Hindlimb muscle (tissue), 1 donor: ENCODE data around the gene CD58. TPM values are rescaled to one million over a fixed set of nuclear protein-coding genes. Genes with fewer than 3 reads are reported as not detected.

Experiments
- DNase-seq: peaks from one replicate; pipeline ENCODE4 v3.0.0-alpha.2; 2013
- polyA plus RNA-seq: library from polyadenylated mRNA; unstranded; fragments of 120-200 nt; gene quantifications from one replicate; pipeline ENCODE4 v1.2.1, GENCODE V29; 2013; ENCODE audit not compliant: insufficient read length

CD58 gene
- polyA plus RNA-seq, 1 donor, result 9.8 TPM

DNA sequence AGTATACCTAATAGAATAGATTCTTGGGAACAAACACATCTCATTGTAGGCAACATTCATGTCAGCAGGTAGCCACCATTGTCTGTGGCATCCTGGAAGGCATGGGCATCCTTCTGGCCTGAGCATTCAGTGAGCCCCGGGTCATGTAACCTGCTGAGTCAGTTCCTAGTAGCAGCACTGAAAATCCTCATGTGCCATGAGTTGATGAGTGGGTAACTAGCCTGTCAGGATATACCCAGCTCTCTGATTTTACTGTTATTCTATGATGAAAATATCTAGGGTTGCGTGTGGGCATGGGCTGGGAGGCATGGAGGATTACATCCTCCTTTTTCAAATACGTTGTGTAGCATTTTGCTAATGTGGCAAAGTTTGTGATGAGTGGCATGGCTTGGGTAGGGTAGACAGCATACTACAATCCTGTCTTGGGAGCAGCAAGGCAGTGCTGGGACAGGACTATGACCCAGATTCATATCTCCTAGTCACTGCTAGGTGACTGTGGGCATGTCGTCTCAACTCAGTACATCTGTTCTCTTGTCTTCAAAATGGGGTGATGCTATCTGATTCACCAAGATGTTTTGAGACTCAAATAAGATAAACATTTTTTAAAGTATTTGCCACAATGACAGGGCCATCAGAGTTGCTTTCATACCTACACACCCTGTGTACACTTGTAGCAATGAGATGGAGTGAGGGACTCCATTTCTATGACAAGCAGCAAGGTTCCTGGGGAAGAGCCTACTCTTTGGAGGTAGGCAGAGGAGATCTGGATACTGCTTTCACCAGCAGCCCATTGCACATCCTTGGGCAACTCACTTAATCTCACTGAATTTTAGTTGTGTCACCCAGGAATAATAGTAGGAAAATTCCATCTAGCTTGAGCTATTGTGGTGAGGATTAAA lies 62.5 kb downstream of the CD58 start:
- no peak for DNase-seq

DNA sequence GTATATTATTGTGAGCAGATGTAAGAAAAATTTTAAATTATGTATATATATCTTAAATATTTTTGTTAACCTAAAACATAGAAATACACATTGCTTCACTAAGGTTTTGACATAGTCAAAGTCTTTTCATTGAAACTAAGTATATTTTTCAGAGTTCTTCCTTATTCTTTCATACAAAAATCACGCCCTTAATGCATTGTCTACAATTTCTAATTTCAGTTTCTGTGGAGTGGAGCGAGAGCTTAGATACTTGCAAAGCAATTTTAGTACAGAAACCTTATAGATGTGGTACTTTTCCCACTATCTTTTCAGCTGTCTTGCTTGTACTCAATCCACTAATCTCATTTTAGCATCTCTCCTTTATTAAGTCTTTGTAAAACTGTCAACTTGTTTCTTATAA lies 63.2 kb downstream of the CD58 start:
- no peak for DNase-seq

DNA sequence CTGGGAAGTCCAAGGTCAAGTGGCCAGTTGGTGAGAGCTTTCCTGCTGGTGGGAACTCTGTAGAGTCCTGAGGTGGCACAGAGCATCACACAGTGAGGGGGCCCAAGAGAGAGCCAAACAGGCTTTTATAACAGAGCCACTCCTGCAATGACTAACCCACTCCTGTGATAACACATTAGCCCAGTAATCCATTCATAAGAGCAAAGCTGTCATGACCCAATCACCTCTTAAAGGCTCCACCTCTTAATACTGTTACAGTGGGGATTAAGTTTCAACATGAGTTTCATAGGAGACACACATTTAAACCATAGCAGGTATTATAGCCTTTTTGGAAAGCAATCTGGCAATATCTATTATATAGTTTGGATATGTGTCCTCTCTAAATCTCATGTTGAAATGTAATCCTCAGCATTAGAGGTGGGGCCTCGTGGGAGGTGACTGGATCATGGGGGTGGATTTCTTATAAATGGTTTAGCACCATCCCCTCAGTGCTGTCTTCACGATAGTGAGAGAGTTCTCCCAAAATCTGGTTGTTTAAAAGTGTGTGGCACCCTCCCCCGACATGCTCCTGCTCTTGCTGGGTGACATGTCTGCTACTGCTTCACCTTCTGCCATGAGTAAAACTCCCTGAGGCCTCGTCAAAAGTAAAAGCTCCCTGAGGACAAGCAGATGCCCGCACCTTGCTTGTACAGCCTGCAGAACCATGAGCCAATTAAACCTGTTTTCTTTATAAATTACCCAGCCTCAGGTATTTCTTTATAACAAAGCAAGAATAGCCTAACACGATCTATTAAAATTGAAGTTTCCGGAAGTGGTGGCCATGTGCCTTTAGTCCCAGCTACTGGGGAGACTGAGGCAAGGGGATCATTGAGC lies 64.5 kb downstream of the CD58 start:
- DNase-seq, result no peak

DNA sequence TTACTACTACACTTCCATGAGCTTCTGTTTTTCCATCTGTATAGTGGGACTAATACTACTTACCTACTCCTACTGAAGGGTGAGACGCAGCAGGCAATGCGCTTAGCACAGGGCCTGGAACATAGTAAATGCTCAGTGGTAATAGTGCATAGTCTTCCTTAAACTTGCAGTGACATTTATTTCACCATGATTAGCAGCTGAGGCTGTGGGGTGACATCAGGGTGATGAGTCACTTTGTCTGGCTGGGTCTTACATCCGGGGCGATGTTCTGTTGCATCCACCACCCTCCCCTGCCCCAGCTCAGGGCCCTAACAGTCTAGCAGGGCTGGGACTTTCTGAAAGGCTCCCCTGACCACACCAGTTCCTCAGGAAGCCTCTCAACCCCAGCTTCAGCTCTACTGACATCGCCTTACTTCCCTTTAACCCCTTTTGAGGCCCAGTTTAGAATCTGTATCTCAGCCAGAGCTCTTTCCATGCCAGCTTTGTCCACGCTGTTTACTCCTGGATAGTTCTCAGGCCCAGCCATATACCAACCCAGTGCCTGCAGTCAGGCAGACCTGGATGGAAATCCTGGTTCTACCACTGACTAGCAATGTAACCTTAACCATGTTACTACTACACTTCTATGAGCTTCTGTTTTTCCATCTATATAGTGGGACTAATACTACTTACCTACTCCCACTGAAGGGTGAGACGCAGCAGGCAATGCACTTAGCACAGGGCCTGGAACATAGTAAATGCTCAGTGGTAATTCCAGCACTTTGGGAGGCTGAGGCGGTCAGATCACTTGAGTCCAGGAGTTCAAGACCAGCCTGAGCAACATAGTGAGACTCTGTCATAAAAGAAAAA lies 66.3 kb downstream of the CD58 start:
- DNase-seq, result peak; percentile 24

DNA sequence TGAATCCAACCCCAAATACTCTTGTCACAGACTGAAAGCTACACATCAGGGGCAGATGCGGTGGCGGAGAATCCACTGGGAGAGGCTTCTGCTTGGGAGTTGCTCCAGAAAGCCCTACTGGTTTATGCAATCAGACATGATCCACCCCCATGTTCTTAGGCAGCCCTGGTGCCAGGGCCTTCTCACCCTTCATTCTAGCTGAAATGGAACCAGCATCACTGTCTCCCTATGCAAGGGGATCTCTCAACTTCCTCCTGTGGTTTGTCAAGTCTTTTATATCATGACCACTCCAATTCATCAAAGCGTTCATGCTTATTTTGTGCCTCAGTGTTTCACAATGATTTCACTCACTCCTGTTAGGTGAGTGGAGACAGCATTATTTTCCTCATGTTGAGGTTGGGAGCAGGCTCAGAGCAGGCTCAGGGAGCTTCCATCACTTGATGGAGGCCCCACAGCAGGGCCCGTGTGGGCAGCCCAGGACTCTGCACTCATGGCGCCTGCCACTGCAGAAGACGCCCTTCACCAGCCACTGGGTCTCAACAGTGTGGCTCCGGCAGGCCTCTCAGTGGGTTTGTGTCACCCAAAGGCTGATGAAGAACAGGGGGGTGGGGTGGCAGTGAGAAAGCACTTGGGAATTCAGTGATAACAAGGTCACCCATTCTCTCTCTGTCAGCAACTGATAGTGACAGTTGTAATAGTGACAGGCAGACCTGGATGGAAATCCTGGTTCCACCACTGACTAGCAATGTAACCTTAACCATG lies 67.1 kb downstream of the CD58 start:
- DNase-seq, result no peak

DNA sequence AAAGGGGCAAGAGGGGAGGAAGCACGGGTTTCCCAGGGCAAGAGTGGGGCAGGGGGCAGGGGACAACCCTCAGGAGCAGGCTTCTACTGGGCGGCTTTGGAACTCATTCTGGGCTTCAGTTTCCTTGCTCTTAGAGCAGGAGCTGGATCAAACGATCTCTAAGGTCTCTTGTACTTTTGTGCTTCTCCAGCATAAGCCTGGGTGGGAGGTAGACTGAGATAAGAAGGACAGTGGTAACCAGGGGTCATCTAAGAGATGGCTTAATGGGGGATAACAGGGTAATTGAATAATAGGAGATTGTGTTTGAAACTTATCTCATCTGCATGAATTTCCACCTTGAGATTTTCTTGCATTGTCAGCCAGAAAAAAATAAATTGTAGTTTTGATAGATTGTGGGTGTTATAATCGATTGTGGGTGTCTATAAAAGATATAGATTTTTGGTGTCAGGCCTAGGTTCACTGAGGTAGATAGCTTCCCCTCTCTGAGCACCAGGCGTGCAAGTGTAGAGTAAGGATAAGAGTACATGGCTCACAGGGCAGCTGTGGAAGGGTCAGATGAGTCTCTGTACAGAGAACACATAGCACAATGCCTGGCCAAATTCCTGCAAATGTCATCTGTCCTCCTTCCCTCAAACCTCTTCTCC lies 68.0 kb downstream of the CD58 start:
- DNase-seq, result no peak

DNA sequence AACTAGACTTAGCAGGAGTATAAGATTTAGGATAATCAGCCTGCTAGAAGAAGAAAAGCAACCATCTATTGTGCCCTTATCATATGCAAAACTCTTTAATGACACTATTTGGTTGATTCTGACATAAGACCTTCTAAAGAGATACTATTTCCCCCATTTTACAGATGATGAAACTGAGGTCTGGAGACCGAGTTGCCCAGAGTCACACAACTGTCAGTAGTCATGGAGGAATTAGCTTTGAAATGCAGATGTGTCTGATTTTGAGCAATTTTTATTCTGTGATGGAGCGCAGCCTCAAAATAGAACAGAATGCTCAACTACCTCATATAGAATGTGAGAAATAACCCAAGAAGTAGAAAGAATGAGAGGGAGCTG lies 69.0 kb downstream of the CD58 start:
- DNase-seq, result no peak

DNA sequence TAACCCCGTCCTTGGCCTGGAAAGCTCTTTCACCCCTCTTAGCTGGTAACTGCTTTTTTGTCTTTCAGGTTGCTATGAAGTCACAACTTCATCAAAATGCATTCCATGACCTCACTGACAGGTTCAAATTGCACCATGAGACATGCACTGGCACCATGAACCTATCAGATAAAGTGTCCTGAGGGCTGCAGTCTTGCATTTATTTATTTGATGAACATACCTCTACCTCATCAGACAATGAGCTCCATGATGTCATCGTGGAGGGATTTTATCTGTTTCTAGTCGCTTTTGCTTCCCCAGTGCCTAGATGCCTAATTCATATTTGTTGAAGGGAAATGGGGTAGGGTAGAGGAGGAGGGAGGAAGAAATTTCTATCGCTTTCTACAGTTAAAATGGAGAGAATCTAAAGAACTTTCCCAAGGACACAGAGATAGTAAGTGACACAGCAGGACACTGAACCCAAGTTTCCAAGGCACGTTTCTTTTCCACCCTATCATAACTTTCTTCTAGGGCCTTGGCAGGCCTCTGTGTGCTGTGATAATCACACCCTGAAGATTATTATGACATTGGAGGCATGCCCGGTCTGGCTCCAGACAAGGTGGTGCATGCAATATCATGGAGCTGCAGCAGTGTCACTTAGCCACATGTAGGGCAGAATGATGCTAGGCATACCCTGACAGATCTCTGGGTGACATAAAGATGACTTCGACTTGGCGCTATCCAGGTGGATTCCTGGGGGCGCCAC lies 69.5 kb downstream of the CD58 start:
- no peak for DNase-seq

DNA sequence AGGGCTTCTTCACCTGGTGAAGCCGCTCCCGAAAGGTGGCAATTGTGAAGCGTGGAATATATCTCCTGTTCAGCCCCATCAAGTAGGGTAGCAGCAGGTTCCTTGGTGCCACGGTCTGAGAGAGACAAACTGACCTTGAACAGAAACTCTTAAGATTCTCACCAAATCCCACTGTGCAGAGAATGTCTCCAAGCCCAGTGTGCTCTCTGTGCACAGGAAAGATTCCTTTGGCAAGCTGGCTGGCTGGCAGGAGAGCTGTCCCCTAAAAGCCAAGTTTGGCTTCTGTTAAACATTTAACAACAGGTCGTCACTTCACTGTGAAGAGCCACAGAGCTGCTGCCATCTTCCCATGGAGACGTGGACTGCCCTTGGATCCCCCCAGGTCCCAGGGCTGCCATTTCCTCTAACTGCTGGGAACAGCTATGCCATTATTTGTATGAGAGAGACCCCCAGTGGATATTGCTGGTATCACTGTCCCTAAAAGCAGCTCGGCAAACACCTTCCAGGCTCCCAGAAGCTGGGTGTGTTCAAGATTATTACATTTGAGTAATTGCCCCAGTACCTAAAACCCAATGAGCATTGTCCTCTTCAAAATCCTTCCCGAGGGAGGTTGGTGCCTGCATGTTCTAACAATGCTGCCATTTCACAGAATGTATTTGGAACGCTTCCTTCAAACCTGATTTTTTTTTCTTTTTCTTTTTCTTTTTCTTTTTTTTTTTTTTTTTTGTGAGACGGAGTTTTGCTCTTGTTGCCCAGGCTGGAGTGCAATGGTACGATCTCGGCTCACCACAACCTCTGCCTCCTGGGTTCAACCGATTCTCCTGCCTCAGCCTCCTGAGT lies 71.8 kb downstream of the CD58 start:
- DNase-seq, result peak; percentile 59

DNA sequence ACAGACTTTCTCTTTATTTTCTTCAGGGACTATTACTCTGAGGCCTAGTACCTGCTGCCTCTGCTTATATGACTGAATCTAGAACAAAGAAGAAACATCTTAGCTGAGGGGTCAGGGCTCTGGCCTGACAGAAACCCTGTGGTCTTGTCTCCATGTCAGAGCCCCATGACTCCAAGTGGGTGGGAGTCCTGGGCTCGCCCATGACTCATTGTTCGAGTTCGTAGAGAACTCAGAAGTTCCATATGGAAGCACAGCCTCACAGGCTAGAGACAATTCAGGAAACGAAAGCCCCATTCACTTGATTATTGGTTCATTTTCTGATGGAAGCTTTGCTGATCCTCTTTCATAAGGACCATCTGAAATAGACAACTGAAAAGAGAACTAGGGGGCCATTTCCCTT lies 73.2 kb downstream of the CD58 start:
- DNase-seq, result no peak

DNA sequence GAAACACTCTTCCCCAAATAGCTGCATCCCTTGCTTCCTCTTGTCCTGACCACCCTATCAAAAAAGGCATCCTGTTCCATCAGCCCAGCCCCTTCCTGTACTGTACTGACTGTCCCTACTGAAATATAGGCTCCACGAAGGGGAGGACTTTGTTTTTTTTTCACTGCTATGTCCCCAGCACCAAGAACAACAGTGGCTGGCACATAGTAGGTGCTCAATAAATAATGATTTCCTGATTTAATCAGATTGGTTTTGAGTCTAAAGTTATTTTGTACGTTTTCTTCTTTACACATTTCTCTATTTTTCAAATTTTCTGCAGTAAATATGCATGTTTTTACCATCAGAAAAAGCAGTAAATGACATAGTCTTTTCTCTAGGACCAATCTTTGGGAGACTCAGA lies 73.9 kb downstream of the CD58 start:
- no peak for DNase-seq

DNA sequence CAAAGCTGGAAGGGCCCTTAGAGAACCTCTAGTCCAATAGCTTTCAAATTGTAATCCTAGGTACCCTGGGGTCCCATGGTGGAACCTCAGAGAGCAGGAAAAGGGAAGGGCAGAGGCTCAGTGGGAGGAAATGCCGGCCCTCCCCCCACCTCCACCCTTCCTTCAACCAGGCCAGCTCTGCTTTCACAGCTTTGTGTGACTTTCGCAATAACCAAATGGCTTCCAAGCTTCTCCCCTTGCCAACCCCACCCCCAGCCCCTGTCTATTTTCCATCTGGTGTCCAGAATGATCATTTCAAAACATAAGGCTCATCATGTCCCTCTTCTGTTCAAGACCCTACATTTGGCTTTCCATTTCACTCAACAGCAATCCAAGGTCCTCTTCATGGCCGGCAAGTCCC lies 74.4 kb downstream of the CD58 start:
- DNase-seq, result no peak

DNA sequence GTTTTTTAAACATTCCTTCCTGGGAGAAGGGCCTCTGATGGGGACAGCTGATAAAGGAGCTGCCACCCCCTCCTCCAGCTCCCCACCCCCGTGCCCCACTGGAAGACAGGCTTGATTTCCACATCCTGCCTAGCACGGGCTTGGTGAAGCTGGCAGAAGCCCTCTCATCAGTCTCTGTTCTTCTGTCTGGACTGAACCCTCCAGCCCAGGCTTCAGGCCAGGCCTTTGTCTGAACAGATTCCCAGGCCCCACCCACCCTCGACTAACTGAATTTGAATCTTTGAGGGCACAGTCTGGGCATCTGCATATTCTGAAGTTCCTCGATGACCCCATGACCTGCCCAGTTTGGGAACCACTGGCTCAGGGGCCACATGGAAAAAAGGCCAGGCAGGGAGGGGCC lies 75.3 kb downstream of the CD58 start:
- no peak for DNase-seq

DNA sequence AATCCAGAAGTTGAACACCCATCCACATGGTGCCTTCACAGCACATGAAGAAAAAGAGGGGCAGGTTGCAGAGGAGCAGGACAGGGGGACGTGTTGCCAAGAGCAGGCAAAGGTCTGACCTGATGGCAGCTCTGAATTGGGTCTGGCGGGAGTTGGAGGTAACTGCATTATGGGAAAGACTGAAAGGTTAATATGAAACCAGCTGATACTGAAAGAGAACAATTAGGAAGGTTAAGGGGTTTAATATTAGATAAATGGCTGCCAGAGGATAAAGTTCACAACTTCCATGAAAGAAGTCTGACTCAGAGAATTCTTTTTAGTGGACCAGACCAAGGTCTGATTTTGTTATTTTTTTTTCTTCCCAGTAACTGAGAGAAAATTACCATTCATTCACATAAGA lies 76.1 kb downstream of the CD58 start:
- no peak for DNase-seq

DNA sequence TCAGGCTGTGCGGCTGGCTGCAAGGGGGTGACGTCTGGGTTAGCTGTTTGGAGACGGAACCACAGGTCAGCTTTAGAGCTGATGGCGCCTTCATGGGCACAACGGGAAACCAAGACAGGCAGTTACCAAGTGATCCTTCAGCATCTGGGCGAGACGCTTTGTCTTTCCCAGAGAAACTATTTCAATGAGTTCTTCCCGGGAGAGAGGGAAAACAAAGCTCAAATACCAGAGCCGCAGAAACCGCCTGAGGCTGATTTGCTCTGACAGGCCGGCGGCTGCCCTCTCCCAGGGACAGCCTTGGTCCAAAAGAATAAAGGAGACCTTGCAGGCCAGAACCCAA lies 76.5 kb downstream of the CD58 start:
- no peak for DNase-seq

DNA sequence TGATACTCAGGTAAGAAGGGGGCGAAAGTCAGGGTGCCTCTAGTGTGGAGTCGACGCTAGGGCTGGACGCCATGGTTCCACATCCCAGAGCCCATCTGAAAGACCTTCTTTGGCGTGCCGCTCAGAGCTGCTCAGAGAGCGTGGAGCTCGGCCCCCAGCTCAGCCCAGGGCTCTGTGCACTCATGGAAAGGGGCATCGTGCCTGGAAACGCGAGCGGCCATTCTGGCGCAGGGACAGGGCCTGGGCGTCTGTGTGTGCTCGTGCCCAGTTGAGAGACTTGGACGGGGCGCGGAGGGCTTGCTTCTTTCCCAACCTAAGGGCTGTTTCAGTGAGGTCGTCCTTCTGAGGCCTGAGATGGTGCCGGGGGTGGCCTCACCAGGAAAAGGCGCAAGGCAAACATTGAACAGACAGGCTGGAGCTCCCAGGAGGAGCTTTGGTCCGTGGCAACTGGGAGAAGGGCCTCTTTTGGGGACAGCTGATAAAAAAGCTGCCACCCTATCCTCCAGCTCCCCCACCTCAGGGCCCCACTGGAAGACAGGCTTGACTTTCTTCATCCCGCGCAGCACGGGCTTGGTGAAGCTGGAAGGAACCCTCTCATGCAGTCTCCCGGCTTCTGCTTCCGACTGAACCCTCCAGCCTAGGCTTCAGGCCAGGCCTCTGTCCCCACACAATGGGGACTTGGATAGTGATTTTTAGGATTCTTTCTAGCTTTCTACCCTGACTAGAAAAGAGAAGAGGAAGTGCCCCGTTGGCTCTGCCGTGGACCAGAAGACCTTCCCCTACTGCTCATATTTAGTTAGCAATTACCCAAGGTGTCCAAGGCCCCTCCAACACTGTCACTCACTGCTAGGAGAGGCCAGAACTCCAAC lies 77.1 kb downstream of the CD58 start:
- no peak for DNase-seq

DNA sequence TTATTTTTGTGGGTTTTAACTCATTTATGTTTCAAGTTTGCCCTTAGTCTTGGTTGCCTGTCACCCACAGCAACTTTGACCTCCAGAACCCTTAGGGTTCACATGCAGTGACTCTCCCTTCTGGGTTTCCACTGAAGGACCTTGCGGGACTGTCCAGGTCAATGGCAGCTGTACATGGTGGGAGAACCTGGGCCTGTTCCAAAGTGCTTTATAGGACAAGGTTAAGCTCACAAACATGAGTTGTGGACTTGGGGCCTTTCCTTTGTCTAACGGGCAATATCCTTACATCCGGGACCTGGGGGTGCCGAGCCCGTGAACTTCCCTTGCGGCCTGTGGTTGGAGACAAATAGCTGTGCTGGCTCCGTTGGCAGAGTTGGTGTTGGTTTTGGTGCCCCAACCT lies 77.8 kb downstream of the CD58 start:
- no peak for DNase-seq

DNA sequence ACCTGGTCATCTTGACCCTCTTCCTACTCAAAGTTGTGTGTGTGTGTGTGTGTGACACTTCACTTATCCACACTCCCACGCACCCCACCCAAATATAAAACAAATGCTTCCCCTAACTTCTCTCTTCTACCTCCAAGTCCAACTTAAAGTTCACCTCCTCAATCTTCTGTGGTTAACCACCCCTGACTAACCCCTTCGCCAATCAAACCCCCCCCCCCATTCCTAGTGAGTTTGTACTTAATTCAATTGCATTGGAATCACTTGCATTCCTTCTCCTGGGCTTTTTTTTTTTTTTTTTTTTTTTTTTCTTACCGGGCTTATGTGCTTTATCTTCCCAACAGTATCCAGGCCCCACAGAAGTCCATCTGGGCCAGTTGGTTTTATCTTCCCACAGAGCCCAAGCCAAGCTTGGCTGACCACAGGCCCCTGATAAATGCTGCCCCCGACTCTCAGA lies 78.4 kb downstream of the CD58 start:
- DNase-seq, result no peak
